Fibroblast of pulmonary artery (primary cell): ENCODE results near the gene SLC25A19.

ENCODE experiments used
- DNase-seq: peaks from one replicate; pipeline ENCODE4 v3.0.0-alpha.2; 2010; ENCODE audit warnings: low read depth
- H3K4me3 ChIP-seq: replicated peaks from 2 replicates; pipeline ENCODE4 v1.5.1; 2011; ENCODE audit warnings: low read depth, mild to moderate bottlenecking, control low read depth, low read length, moderate library complexity
- CTCF ChIP-seq: IDR thresholded peaks from 2 replicates; pipeline ENCODE4 v1.5.1; 2011; ENCODE audit warnings: mild to moderate bottlenecking, control low read depth, low read length, inconsistent platforms; ENCODE audit errors: missing control alignments

Gene SLC25A19

GRCh38 chr17:75271955-75272847 is 17.0 kb downstream of the SLC25A19 start:
- TF ChIP-seq CTCF, result no peak
- DNase-seq, result peak; percentile 49
- H3K4me3 ChIP-seq, result peak overlapping the region; percentile 58

- TF ChIP-seq CTCF, result peak; percentile 7
- H3K4me3 ChIP-seq, result peak overlapping the region; percentile 58
- peak; percentile 65 for DNase-seq
These were observed 17.8 kb downstream of the SLC25A19 start for GRCh38 chr17:75271233-75271954.

GRCh38 chr17:75270966-75271232 is 18.3 kb downstream of the SLC25A19 start, which contains the start of gene MIF4GD:
MIF4GD (minus strand) TSS chr17:75271231; CDS start chr17:75270195, 1,036 bp downstream.
- H3K4me3 ChIP-seq, result peak within 1 kb of the TSS; percentile 85
- no peak for DNase-seq
- TF ChIP-seq CTCF, result no peak

GRCh38 chr17:75270218-75270965 is 18.8 kb downstream of the SLC25A19 start:
- peak; percentile 46 for TF ChIP-seq CTCF
- peak overlapping the region; percentile 85 for H3K4me3 ChIP-seq
- peak; percentile 80 for DNase-seq

GRCh38 chr17:75269844-75270217 is 19.4 kb downstream of the SLC25A19 start:
- H3K4me3 ChIP-seq, result peak overlapping the region; percentile 85
- no peak for DNase-seq
- no peak for TF ChIP-seq CTCF

GRCh38 chr17:75267411-75268232 is 21.6 kb downstream of the SLC25A19 start:
- DNase-seq, result no peak
- H3K4me3 ChIP-seq, result no peak overlapping the region
- no peak for TF ChIP-seq CTCF
